Epithelial cell of proximal tubule (primary cell): Measurements from ENCODE around the gene CTNND2. TPM values are rescaled to one million over a fixed set of nuclear protein-coding genes. Genes with fewer than 3 reads are reported as not detected.
"Not testable (repeated sequence)": the region's sequence is repeated elsewhere in the genome, so short reads cannot be mapped to it uniquely, and the experiment has no call there.

Experiments used
- DNase-seq: peaks from one replicate; pipeline ENCODE4 v3.0.0-alpha.2; 2011; ENCODE audit warnings: low read depth
- H3K4me3 ChIP-seq: 2 replicates; pipeline ENCODE4 v1.5.1; 2011; ENCODE audit warnings: low read depth, mild to moderate bottlenecking, low read length
- total RNA-seq: library from RNA; depleted of rRNA; stranded (reverse); fragments of >200 nt; gene quantifications from 2 replicates; pipeline ENCODE4 v1.2.3, GENCODE V29; 2015
- TF ChIP-seq, protein P1 (sequence below): conservative IDR thresholded peaks from 2 replicates; pipeline ENCODE4 v1.5.1; 2012; ENCODE audit warnings: low read depth, mild to moderate bottlenecking, low read length

CTNND2 gene
- total RNA-seq, 1 donor from 2014 or later: 0.12 TPM

DNA sequence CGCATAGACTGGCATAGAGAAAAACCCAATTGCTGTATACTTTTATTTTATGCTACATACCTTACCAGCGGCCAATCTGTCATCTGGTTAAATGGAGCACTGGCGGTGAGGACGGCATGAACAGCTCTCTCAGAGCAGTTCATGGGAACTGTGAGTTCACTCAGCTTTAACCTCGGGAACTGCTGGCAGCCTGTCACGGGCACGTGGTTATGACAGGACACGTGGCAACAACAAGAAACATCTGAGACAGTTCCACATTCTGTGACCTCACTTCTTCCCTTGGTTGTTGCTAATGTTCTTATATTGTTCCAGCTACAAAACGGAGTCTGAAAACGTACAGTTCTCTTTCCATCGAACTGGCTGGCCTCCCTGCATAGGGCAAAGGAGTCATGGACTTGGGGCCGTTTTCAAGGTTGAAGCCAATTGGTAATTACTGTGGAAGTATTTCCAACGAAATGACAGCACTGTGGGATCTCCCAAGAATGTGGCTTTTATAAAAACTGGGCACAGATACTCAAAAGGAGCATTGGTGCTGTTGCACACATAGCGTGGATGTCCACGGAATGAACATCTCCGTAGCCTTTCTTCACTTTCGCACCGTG is 896.9 kb downstream of the CTNND2 start:
- no peak for DNase-seq
- TF ChIP-seq, protein P1, sequence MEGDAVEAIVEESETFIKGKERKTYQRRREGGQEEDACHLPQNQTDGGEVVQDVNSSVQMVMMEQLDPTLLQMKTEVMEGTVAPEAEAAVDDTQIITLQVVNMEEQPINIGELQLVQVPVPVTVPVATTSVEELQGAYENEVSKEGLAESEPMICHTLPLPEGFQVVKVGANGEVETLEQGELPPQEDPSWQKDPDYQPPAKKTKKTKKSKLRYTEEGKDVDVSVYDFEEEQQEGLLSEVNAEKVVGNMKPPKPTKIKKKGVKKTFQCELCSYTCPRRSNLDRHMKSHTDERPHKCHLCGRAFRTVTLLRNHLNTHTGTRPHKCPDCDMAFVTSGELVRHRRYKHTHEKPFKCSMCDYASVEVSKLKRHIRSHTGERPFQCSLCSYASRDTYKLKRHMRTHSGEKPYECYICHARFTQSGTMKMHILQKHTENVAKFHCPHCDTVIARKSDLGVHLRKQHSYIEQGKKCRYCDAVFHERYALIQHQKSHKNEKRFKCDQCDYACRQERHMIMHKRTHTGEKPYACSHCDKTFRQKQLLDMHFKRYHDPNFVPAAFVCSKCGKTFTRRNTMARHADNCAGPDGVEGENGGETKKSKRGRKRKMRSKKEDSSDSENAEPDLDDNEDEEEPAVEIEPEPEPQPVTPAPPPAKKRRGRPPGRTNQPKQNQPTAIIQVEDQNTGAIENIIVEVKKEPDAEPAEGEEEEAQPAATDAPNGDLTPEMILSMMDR: no peak
- no peak overlapping the region for H3K4me3 ChIP-seq

DNA sequence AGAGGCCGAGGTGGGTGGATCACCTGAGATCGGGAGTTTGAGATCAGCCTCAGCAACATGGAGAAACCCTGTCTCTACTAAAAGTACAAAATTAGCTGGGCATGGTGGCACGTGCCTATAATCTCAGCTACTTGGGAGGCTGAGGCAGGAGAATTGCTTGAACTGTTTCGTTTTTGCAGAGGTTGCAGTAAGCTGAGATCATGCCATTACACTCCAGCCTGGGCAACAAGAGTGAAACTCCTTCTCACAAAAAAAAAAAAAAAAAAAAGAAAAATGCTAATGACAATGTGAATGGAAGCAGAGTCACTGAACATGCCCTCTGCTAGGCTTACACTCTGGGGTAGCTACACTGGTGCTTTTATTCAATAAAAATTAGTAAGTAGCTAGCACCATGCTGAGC is 899.7 kb downstream of the CTNND2 start:
- H3K4me3 ChIP-seq, DNase-seq: not testable (repeated sequence)

DNA sequence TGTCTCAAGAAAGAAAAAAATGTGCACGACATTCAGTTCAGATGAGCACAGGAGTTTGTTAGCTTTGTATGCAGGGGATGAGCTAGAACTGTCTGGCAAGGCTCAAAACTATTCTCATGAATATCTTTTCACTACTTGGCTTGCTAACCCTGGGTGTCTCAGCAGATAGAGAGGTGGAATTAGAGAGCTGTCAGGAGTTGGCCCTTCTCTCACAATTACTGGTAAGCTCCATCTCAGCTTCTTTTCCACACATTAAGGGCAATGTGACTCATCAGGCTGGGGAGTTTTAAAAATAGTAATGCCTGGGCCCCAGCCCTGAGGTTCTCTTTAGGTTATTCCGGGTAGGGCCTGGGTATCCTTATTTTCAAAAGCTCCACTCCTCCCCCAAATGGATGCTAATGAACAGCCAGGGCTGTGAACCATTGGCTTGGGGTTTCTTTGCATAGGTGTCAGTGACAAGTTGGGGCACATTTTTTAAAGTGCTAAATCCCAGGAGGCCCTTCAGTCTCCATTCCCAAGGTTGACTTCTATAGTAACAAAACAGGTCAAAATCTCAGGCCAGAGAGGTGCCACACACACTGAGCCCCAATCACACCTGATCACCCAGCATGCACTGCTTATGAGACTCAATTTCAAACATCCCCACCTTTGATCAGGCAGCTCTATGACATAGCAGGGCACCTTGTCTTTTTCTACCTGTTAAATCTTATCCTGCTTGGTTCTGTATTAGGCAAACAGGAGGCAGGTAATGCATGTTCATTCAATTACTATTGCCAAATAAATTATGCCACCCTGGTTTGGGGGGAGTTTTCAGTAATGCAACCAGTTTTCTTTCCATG is 903.5 kb downstream of the CTNND2 start:
- TF ChIP-seq, protein P1: no peak
- DNase-seq: no peak

DNA sequence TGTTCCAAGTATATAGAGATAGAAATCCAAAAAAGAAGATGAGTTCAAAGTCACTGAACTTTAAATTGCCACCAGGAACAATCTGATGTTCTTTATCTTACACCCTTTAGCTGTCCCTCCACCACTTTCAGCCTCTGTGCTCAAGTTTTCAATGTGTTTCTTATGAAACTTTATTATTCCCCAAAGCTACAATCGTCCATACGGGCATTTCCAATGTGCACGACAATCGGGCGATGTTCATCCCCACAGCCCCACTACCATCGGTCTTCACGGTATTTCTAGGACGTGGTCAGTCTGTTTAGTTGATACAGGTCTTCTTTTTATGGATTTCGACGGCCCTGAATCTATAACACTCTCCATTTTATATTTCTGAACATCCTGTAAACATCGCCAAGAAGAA is 904.5 kb downstream of the CTNND2 start:
- TF ChIP-seq, protein P1: no peak
- no peak for DNase-seq

More for the DNA sequence above, 903.5 kb downstream of the CTNND2 start:
- H3K4me3 ChIP-seq: no peak overlapping the region

DNA sequence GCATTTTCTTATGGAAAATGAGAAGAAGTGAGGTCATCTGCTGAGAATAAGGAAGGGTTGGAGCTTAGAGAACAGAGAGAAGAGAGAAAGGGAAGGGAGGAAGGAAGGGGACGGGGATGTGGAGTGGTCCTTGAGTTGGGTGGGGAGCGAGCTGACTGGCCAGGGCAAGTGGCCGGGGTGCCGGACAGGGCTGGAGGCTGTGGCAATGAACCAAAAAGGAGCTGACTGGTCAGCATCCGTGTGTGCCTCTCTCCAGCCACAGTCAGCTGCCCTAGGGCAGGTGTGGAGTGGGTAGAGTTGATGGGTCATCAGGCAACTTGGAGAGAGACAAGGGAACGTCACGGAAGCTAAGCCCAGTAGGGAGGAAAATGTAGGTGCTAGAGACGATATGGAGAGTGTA is 908.4 kb downstream of the CTNND2 start:
- no peak overlapping the region for H3K4me3 ChIP-seq
- DNase-seq: no peak
- TF ChIP-seq, protein P1: no peak

More for the DNA sequence above, 904.5 kb downstream of the CTNND2 start:
- no peak overlapping the region for H3K4me3 ChIP-seq

DNA sequence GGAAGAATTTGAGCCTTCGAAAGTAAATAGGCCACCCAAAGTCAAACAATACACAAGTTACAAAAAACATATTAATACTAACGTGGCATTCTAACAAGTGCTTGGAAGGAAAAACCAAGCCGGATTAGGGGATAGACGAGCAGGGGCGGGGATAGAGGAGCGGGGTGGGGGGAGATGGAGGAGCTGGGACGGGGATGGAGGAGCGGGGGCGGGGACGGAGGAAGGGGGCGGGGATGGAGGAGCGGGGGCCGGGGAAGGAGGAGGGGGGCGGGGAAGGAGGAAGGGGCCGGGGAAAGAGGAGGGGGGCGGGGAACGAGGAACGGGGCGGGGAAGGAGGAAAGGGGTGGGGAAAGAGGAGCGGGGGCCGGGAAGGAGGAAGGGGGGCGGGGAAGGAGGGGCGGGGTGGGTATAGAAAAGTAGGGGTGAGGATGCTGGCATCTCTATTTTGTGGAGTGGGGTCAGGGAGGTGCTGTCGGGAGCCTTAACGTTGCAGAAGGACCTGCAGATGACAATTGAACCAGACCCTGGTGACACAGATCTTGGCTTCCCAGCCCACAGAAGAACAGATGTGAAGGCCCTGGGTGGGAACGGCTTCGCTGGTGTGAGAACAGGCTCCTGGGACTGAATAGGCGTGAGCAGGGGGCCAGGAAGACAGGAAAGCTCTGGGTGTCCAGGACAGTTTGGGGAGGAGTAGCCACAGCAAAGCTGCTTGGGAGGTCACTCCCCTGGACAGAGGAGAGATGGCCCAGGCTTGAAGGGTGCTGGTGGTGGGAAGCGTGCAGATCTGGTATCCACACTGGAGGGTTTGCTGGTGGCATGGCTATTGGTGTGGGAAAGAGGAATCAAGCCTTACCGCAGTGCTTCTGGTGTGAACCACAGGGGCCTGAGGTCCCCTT is 909.9 kb downstream of the CTNND2 start:
- TF ChIP-seq, protein P1: no peak
- no peak overlapping the region for H3K4me3 ChIP-seq
- no peak for DNase-seq

DNA sequence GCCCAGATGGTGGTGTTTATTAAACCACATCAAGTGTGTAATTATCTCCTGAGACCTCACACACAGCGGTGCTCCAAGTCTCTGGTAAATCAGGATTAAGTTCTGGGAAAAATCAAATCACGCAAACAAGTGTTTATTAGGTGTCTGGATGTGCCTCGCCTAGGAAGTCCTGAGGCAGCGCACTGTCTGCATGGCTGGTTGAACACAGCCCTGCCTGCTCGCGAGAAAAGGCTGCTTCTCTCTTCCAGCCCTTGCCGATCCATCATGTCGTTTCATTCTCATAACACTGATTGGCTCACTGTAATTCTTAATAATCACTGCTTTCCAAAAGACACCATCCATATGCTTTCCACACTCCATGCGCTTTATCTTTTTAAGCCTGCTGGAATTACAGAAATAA is 913.6 kb downstream of the CTNND2 start:
- TF ChIP-seq, protein P1: no peak
- H3K4me3 ChIP-seq: no peak overlapping the region
- DNase-seq: no peak
